Measurements from ENCODE around the gene ATP10B. TPM values are rescaled to one million over a fixed set of nuclear protein-coding genes. Genes with fewer than 3 reads are reported as not detected.
A peak's percentile ranks its signal among the peaks of the same experiment; 100 is the strongest.
"Not testable (repeated sequence)": the region's sequence is repeated elsewhere in the genome, so short reads cannot be mapped to it uniquely, and the experiment has no call there.

ATP10B gene
- 0.04 TPM for polyA plus RNA-seq (2013, experiment 1 of 2)
- not detected for polyA plus RNA-seq (2013, experiment 2 of 2)

DNA sequence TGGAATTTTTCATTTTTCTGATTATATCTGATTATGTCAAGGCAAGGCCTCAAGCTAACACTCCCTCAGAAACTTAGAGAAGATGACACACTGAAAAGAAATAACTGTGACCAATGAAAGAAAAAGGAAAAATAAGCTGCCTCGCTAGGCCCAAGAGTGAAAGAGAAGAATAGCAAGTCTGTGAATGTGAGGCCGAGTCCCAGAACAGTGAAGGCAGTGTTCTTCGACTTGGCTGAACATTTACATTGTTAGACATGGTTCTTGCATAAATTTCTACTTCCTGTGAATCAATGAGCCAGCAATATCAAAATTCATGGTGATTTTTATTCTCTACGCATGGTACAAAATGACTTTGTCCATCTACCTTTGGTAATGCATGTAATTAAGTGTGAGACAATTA is at the start of gene ATP10B:
TSS of gene ATP10B (minus strand) at position 163 of the 400 bp plus-strand sequence. CDS start 164,137 bp downstream, outside the sequence.
- peak within 1 kb of the TSS; percentile 48 for H3K27ac ChIP-seq (ENCODE audit: low read depth, low read length, severe bottlenecking)
- no peak within 1 kb of the TSS for H3K4me3 ChIP-seq (ENCODE audit: extremely low read depth, insufficient read depth, low read length, poor library complexity, severe bottlenecking)
- H3K36me3 ChIP-seq (ENCODE audit: control insufficient read depth, insufficient read depth, low read length), result no peaks in the 10 kb centered on the region
- H3K9me3 ChIP-seq (ENCODE audit: control insufficient read depth, low read length), result no peaks in the 10 kb centered on the region
- WGBS, 2 experiments (ENCODE audit: insufficient coverage in 2 of 2), result 73 to 76% methylated on average over 2 of the region's 4 CpGs
- H3K4me1 ChIP-seq (ENCODE audit: control insufficient read depth, insufficient read depth, low read length, poor library complexity, severe bottlenecking), result no peaks in the 10 kb centered on the region

GRCh38 chr5:160901656-160902055 is 49.6 kb upstream of the ATP10B start:
- no CpG with 5 or more reads among the region's 1 CpG for WGBS, 2 experiments (ENCODE audit: insufficient coverage in 2 of 2)
- no peaks in the 10 kb centered on the region for H3K36me3 ChIP-seq (ENCODE audit: control insufficient read depth, insufficient read depth, low read length)
- no peaks in the 10 kb centered on the region for H3K4me1 ChIP-seq (ENCODE audit: control insufficient read depth, insufficient read depth, low read length, poor library complexity, severe bottlenecking)
- H3K4me3 ChIP-seq (ENCODE audit: extremely low read depth, insufficient read depth, low read length, poor library complexity, severe bottlenecking), result no peak overlapping the region
- H3K27ac ChIP-seq (ENCODE audit: low read depth, low read length, severe bottlenecking), result no peak overlapping the region
- no peaks in the 10 kb centered on the region for H3K9me3 ChIP-seq (ENCODE audit: control insufficient read depth, low read length)

DNA sequence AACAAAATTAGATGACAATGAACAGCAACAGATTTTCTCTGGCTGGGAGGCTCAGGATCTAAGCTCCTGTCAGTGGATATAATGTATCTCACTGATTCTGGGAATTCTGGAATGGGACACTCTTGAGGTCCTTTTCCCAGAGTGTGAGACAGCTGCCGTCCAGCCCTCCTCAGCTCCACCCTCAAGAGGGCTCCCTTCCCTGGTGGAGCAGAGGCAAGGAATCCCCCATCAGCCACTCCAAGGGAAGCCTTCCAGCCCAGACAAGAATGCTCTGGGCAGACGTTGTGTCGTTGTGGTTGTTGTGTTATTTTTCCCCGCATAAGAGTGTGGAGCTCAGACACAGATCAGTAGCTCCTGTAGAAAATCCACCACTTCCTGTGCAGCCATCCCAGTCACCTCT is 47.7 kb upstream of the ATP10B start:
- no peaks in the 10 kb centered on the region for H3K4me1 ChIP-seq (ENCODE audit: control insufficient read depth, insufficient read depth, low read length, poor library complexity, severe bottlenecking)
- H3K27ac ChIP-seq (ENCODE audit: low read depth, low read length, severe bottlenecking), result no peak overlapping the region
- H3K36me3 ChIP-seq (ENCODE audit: control insufficient read depth, insufficient read depth, low read length), result no peaks in the 10 kb centered on the region
- H3K4me3 ChIP-seq (ENCODE audit: extremely low read depth, insufficient read depth, low read length, poor library complexity, severe bottlenecking), result no peak overlapping the region
- WGBS, 2 experiments (ENCODE audit: insufficient coverage in 2 of 2), result 33% methylated on average over 1 of the region's 4 CpGs; no CpG with 5 or more reads in 1 of the 2 experiments
- no peaks in the 10 kb centered on the region for H3K9me3 ChIP-seq (ENCODE audit: control insufficient read depth, low read length)

GRCh38 chr5:160893180-160893964 is 41.4 kb upstream of the ATP10B start:
- WGBS, 2 experiments (ENCODE audit: insufficient coverage in 2 of 2), result 88 to 90% methylated on average over 3 to 6 of the region's 6 CpGs
- not testable (repeated sequence) for H3K36me3 ChIP-seq (ENCODE audit: control insufficient read depth, insufficient read depth, low read length); H3K9me3 ChIP-seq (ENCODE audit: control insufficient read depth, low read length); H3K4me1 ChIP-seq (ENCODE audit: control insufficient read depth, insufficient read depth, low read length, poor library complexity, severe bottlenecking); H3K4me3 ChIP-seq (ENCODE audit: extremely low read depth, insufficient read depth, low read length, poor library complexity, severe bottlenecking); H3K27ac ChIP-seq (ENCODE audit: low read depth, low read length, severe bottlenecking)

- Histone ChIP-seq H3K9me3 (ENCODE audit: control insufficient read depth, low read length) (no peaks in the 10 kb centered on the region), H3K27ac (ENCODE audit: low read depth, low read length, severe bottlenecking) (no peak overlapping the region), H3K4me3 (ENCODE audit: extremely low read depth, insufficient read depth, low read length, poor library complexity, severe bottlenecking) (no peak overlapping the region), H3K4me1 (ENCODE audit: control insufficient read depth, insufficient read depth, low read length, poor library complexity, severe bottlenecking) (no peaks in the 10 kb centered on the region), H3K36me3 (ENCODE audit: control insufficient read depth, insufficient read depth, low read length) (no peaks in the 10 kb centered on the region)
- WGBS, 2 experiments (ENCODE audit: insufficient coverage in 2 of 2), result 80 to 92% methylated on average over 1 to 2 of the region's 3 CpGs
Measured at GRCh38 chr5:160887780-160888179, 35.8 kb upstream of the ATP10B start.

DNA sequence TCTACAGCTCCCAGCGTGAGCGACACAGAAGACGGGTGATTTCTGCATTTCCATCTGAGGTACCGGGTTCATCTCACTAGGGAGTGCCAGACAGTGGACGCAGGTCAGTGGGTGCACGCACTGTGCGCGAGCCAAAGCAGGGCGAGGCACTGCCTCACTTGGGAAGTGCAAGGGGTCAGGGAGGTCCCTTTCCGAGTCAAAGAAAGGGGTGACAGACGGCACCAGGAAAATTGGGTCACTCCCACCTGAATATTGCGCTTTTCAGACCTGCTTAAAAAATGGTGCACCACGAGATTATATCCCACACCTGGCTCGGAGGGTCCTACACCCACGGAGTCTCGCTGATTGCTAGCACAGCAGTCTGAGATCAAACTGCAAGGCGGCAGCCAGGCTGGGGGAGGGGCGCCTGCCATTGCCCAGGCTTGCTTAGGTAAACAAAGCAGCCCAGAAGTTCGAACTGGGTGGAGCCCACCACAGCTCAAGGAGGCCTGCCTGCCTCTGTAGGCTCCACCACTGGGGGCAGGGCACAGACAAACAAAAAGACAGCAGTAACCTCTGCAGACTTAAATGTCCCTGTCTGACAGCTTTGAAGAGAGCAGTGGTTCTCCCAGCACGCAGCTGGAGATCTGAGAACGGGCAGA is 21.7 kb upstream of the ATP10B start:
- H3K4me1 ChIP-seq (ENCODE audit: control insufficient read depth, insufficient read depth, low read length, poor library complexity, severe bottlenecking); H3K9me3 ChIP-seq (ENCODE audit: control insufficient read depth, low read length); H3K36me3 ChIP-seq (ENCODE audit: control insufficient read depth, insufficient read depth, low read length); H3K27ac ChIP-seq (ENCODE audit: low read depth, low read length, severe bottlenecking): not testable (repeated sequence)
- WGBS, 2 experiments (ENCODE audit: insufficient coverage in 2 of 2), result 16 to 21% methylated on average over 3 to 12 of the region's 21 CpGs
- H3K4me3 ChIP-seq (ENCODE audit: extremely low read depth, insufficient read depth, low read length, poor library complexity, severe bottlenecking), result peak overlapping the region; percentile 11

GRCh38 chr5:160869989-160870521 is 18.0 kb upstream of the ATP10B start:
- Histone ChIP-seq H3K4me3 (ENCODE audit: extremely low read depth, insufficient read depth, low read length, poor library complexity, severe bottlenecking) (no peak overlapping the region), H3K27ac (ENCODE audit: low read depth, low read length, severe bottlenecking) (no peak overlapping the region), H3K36me3 (ENCODE audit: control insufficient read depth, insufficient read depth, low read length) (no peaks in the 10 kb centered on the region), H3K4me1 (ENCODE audit: control insufficient read depth, insufficient read depth, low read length, poor library complexity, severe bottlenecking) (no peaks in the 10 kb centered on the region), H3K9me3 (ENCODE audit: control insufficient read depth, low read length) (no peaks in the 10 kb centered on the region)
- WGBS, 2 experiments (ENCODE audit: insufficient coverage in 2 of 2), result no CpG with 5 or more reads among the region's 4 CpGs

DNA sequence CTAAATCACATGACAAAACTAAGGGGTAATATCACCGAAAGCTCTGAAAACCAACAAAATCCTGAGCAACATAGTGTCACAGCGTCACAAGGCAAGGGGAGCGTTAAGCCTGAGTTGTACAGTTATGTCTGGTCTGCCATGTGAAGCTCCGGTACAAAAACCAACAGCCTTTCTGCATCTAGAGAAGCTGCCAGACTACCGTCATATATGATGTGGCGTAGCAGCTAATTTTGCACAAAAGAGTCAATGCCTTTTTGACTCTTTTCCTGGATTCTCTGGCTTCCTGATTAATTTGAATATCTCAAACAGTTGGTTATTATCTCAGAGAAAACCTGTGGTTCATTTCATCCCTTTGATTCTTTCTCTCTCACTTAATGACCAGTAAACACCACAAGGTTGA is 16.0 kb upstream of the ATP10B start:
- WGBS, 2 experiments (ENCODE audit: insufficient coverage in 2 of 2), result 94 to 97% methylated on average over 6 of the region's 6 CpGs
- Histone ChIP-seq H3K9me3 (ENCODE audit: control insufficient read depth, low read length) (no peaks in the 10 kb centered on the region), H3K4me1 (ENCODE audit: control insufficient read depth, insufficient read depth, low read length, poor library complexity, severe bottlenecking) (no peaks in the 10 kb centered on the region), H3K27ac (ENCODE audit: low read depth, low read length, severe bottlenecking) (no peak overlapping the region), H3K4me3 (ENCODE audit: extremely low read depth, insufficient read depth, low read length, poor library complexity, severe bottlenecking) (no peak overlapping the region), H3K36me3 (ENCODE audit: control insufficient read depth, insufficient read depth, low read length) (no peaks in the 10 kb centered on the region)

DNA sequence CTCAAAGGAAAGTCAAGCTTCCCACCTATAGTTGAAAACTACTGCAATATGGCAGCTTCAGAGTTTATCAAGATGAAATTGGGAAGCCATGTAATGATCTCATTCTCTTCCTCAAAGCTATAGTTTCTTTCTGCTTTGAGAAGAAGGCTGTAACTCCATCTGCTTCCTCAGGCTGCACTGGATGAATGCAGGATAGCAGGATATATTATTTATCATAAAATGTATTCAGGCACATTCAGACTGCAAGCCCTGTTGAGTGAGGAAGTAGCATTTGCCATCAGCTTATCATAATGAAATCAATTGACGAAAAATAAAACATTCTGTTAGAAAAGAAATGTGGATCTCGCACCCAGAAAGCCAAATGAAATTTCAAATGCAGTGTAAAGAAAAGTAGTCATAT is 560 bp downstream of the ATP10B start:
- no peaks in the 10 kb centered on the region for H3K9me3 ChIP-seq (ENCODE audit: control insufficient read depth, low read length)
- no peaks in the 10 kb centered on the region for H3K36me3 ChIP-seq (ENCODE audit: control insufficient read depth, insufficient read depth, low read length)
- H3K27ac ChIP-seq (ENCODE audit: low read depth, low read length, severe bottlenecking), result no peak overlapping the region
- 100% methylated on average over 2 of the region's 2 CpGs; no CpG with 5 or more reads in 1 of the 2 experiments for WGBS, 2 experiments (ENCODE audit: insufficient coverage in 2 of 2)
- H3K4me3 ChIP-seq (ENCODE audit: extremely low read depth, insufficient read depth, low read length, poor library complexity, severe bottlenecking), result no peak overlapping the region
- H3K4me1 ChIP-seq (ENCODE audit: control insufficient read depth, insufficient read depth, low read length, poor library complexity, severe bottlenecking), result no peaks in the 10 kb centered on the region

- Histone ChIP-seq H3K27ac (ENCODE audit: low read depth, low read length, severe bottlenecking) (no peak overlapping the region), H3K4me3 (ENCODE audit: extremely low read depth, insufficient read depth, low read length, poor library complexity, severe bottlenecking) (no peak overlapping the region), H3K9me3 (ENCODE audit: control insufficient read depth, low read length) (no peaks in the 10 kb centered on the region), H3K4me1 (ENCODE audit: control insufficient read depth, insufficient read depth, low read length, poor library complexity, severe bottlenecking) (no peaks in the 10 kb centered on the region), H3K36me3 (ENCODE audit: control insufficient read depth, insufficient read depth, low read length) (no peaks in the 10 kb centered on the region)
- WGBS, 2 experiments (ENCODE audit: insufficient coverage in 2 of 2), result 100% methylated on average over 1 of the region's 3 CpGs; no CpG with 5 or more reads in 1 of the 2 experiments
Measured at GRCh38 chr5:160850421-160850820, 1.6 kb downstream of the ATP10B start.
